Gastroesophageal sphincter (tissue), 4 donors: Measurements from ENCODE around the gene CFAP57. TPM values are rescaled to one million over a fixed set of nuclear protein-coding genes. Genes with fewer than 3 reads are reported as not detected.

Experiments
- ATAC-seq: fragments of 150-250 bp; one replicate; pipeline ENCODE4 v1.9.1; 2016; ENCODE audit warnings: mild to moderate bottlenecking, moderate library complexity
- H3K27ac ChIP-seq, 4 donors: fragments of 200-600 bp; sonication (generic) in 3 of 4; 1 replicate in 3 of 4; 2 replicates in 1 of 4; pipeline ENCODE4 v1.5.1; 2016 to 2019
- H3K27me3 ChIP-seq: fragments of 200-600 bp; sonication (generic); one replicate; pipeline ENCODE4 v1.5.1; 2019
- H3K36me3 ChIP-seq, 2 donors: fragments of 200-600 bp; sonication (generic); one replicate each; pipeline ENCODE4 v1.5.1; 2019; ENCODE audit warnings: control low read depth in 1 of 2
- H3K4me1 ChIP-seq, 3 donors: fragments of 200-600 bp; sonication (generic); 1 replicate in 2 of 3; 2 replicates in 1 of 3; pipeline ENCODE4 v1.5.1; 2016 to 2019; ENCODE audit warnings: control low read depth in 2 of 3
- H3K4me3 ChIP-seq, 2 donors: fragments of 200-600 bp; sonication (generic); one replicate each; pipeline ENCODE4 v1.5.1; 2019; ENCODE audit warnings: mild to moderate bottlenecking in 1 of 2, moderate library complexity in 1 of 2
- H3K9me3 ChIP-seq, 3 donors: fragments of 200-600 bp; sonication (generic); one replicate each; pipeline ENCODE4 v1.5.1; 2017 to 2019; ENCODE audit warnings: control low read depth in 2 of 3
- CTCF ChIP-seq, 4 experiments: fragments of 200-600 bp in 2 of 4; fragments of 450-650 bp in 2 of 4; sonication (generic) in 1 of 4; IDR thresholded peaks; one replicate each; pipeline ENCODE4 v1.5.1; 2017 to 2019; ENCODE audit warnings: antibody characterized with exemption in 4 of 4, mild to moderate bottlenecking in 2 of 4, moderate library complexity in 2 of 4
- EP300 ChIP-seq: sonication (generic); formaldehyde crosslinking; IDR thresholded peaks from one replicate; pipeline ENCODE4 v1.6.1; 2017; ENCODE audit warnings: antibody characterized with exemption, mild to moderate bottlenecking
- POLR2A ChIP-seq, 2 donors: fragments of 450-650 bp; IDR thresholded peaks; one replicate each; pipeline ENCODE4 v1.6.1; 2017; ENCODE audit warnings: antibody characterized with exemption in 2 of 2, mild to moderate bottlenecking in 2 of 2, moderate library complexity in 1 of 2
- POLR2AphosphoS5 ChIP-seq: sonication (generic); formaldehyde crosslinking; IDR thresholded peaks from one replicate; pipeline ENCODE4 v1.6.1; 2017; ENCODE audit warnings: antibody characterized with exemption
- WGBS, 2 donors: methylation state at CpG; one replicate each; pipeline ENCODE4 v1.1.5; 2018; ENCODE audit warnings: low coverage in 1 of 2; 5-methylcytosine and 5-hydroxymethylcytosine counted together
- total RNA-seq, 4 donors: library from RNA; depleted of rRNA; stranded (reverse); fragments of >200 nt; gene quantifications; one replicate each; pipeline ENCODE4 v1.1.0, GENCODE V29; 2016

CFAP57 gene
- total RNA-seq, 4 donors from 2014 or later = not detected

GRCh38 chr1:43286115-43286514 lies 114.0 kb downstream of the CFAP57 start:
- WGBS, 2 donors = 88 to 93% methylated on average over 3 to 9 of the region's 11 CpGs
- ATAC-seq = no peak
- TF ChIP-seq POLR2A (IDR thresholded peaks at IDR 0.05) (no peak), EP300 (no peak)
- Histone ChIP-seq H3K36me3 (no peaks in the 10 kb centered on the region), H3K9me3 (no peaks in the 10 kb centered on the region), H3K27ac (no peak overlapping the region), H3K4me1 (no peaks in the 10 kb centered on the region), H3K4me3 (no peak overlapping the region), H3K27me3 (peaks cover 9% of the 10 kb centered on the region)

GRCh38 chr1:43286533-43286932 lies 114.4 kb downstream of the CFAP57 start:
- 95 to 100% methylated on average over 4 of the region's 5 CpGs for WGBS, 2 donors
- H3K4me1 ChIP-seq = no peaks in the 10 kb centered on the region
- TF ChIP-seq POLR2AphosphoS5 = no peak
- TF ChIP-seq EP300 = no peak
- no peak for TF ChIP-seq CTCF (IDR thresholded peaks at IDR 0.05)
- no peak for TF ChIP-seq POLR2A (IDR thresholded peaks at IDR 0.05)

GRCh38 chr1:43288058-43288784 lies 116.1 kb downstream of the CFAP57 start:
- peaks cover 9% of the 10 kb centered on the region for H3K27me3 ChIP-seq
- 83 to 85% methylated on average over 3 to 8 of the region's 9 CpGs for WGBS, 2 donors
- no peak overlapping the region for H3K27ac ChIP-seq
- peaks cover 0 to under 1% (median 0%) of the 10 kb centered on the region in 3 donors for H3K4me1 ChIP-seq
- no peaks in the 10 kb centered on the region for H3K9me3 ChIP-seq
- TF ChIP-seq CTCF (IDR thresholded peaks at IDR 0.05) (no peak), EP300 (no peak), POLR2A (IDR thresholded peaks at IDR 0.05) (no peak), POLR2AphosphoS5 (no peak)
- no peak for ATAC-seq
- no peak overlapping the region for H3K4me3 ChIP-seq
- H3K36me3 ChIP-seq = no peaks in the 10 kb centered on the region

More at GRCh38 chr1:43286533-43286932, 114.4 kb downstream of the CFAP57 start:
- Histone ChIP-seq H3K27ac (no peak overlapping the region), H3K9me3 (no peaks in the 10 kb centered on the region), H3K27me3 (peaks cover 9% of the 10 kb centered on the region), H3K4me3 (no peak overlapping the region), H3K36me3 (no peaks in the 10 kb centered on the region)
- no peak for ATAC-seq

- Histone ChIP-seq H3K27ac (no peak overlapping the region), H3K4me3 (no peak overlapping the region), H3K9me3 (no peaks in the 10 kb centered on the region), H3K4me1 (peaks cover 0 to 8% (median 3%) of the 10 kb centered on the region in 3 donors), H3K27me3 (peaks cover 9% of the 10 kb centered on the region), H3K36me3 (no peaks in the 10 kb centered on the region)
- ATAC-seq = no peak
- WGBS, 2 donors = 67 to 69% methylated on average over 7 to 11 of the region's 12 CpGs
- TF ChIP-seq CTCF (IDR thresholded peaks at IDR 0.05) (no peak), POLR2A (IDR thresholded peaks at IDR 0.05) (no peak), EP300 (no peak), POLR2AphosphoS5 (no peak)
These were observed 116.9 kb downstream of the CFAP57 start for GRCh38 chr1:43288785-43289706.

- no peak overlapping the region for H3K27ac ChIP-seq
- TF ChIP-seq POLR2AphosphoS5 (no peak), POLR2A (IDR thresholded peaks at IDR 0.05) (no peak), CTCF (IDR thresholded peaks at IDR 0.05) (no peak), EP300 (no peak)
- WGBS, 2 donors = 57 to 72% methylated on average over 3 to 5 of the region's 7 CpGs
These were observed 120.1 kb downstream of the CFAP57 start for GRCh38 chr1:43292216-43292615.

More at GRCh38 chr1:43292216-43292615, 120.1 kb downstream of the CFAP57 start:
- Histone ChIP-seq H3K27me3 (no peaks in the 10 kb centered on the region), H3K4me3 (no peak overlapping the region), H3K4me1 (peaks cover 0 to 40% (median 18%) of the 10 kb centered on the region in 3 donors), H3K36me3 (no peaks in the 10 kb centered on the region), H3K9me3 (no peaks in the 10 kb centered on the region)
- no peak for ATAC-seq
